Activated CD4-positive, alpha-beta T cell treated with anti-CD3 and anti-CD28 coated beads for 36 hours (primary cell): ENCODE data around the gene SKIC8. TPM values are rescaled to one million over a fixed set of nuclear protein-coding genes. Genes with fewer than 3 reads are reported as not detected.

Experiments
- ATAC-seq: fragments of 200-7000 bp; cut with Tn5 transposase; one replicate; pipeline ENCODE4 v1.10.0; 2021; ENCODE audit warnings: mild to moderate bottlenecking, moderate library complexity
- CTCF ChIA-PET: fragments of 350-600 bp; sonication (Branson Sonifier 250); formaldehyde crosslinking; loops from one replicate; lab custom pipeline; 2021; ENCODE audit warnings: antibody characterized with exemption; lab: Charles Lee
- POLR2A ChIA-PET: fragments of 350-600 bp; sonication (Branson Sonifier 250); formaldehyde crosslinking; loops from one replicate; lab custom pipeline; 2021; ENCODE audit warnings: antibody characterized with exemption, inconsistent platforms; lab: Charles Lee
- DNase-seq: peaks from one replicate; pipeline ENCODE4 v3.0.0-alpha.2; 2020
- H3K27ac Mint-ChIP-seq: one replicate; pipeline ENCODE4 v1.8.0; 2021; ENCODE audit warnings: mixed read lengths
- H3K27me3 Mint-ChIP-seq: one replicate; pipeline ENCODE4 v1.8.0; 2021; ENCODE audit warnings: mixed read lengths
- H3K36me3 Mint-ChIP-seq: one replicate; pipeline ENCODE4 v1.8.0; 2021; ENCODE audit warnings: low read depth, mixed read lengths
- H3K4me1 Mint-ChIP-seq: one replicate; pipeline ENCODE4 v1.8.0; 2021; ENCODE audit warnings: mixed read lengths
- H3K4me3 Mint-ChIP-seq: one replicate; pipeline ENCODE4 v1.8.0; 2021; ENCODE audit warnings: mild to moderate bottlenecking, moderate library complexity, mixed read lengths
- H3K9me3 Mint-ChIP-seq: one replicate; pipeline ENCODE4 v1.8.0; 2021; ENCODE audit warnings: low read depth, mixed read lengths
- intact Hi-C, 2 experiments: fragments of 100-400 bp; cut with DNase I in 1 of 2; cut with micrococcal nuclease in 1 of 2; formaldehyde crosslinking; loops; one replicate each; pipeline versions ENCODE4 v1.14.2 to v1.15.1; 2022 to 2024; cut with DNase I, micrococcal nuclease
- total RNA-seq, 2 experiments: library from RNA; stranded (reverse); gene quantifications; one replicate each; pipeline ENCODE4 v1.2.3, GENCODE V29; 2021

The SKIC8 gene
- total RNA-seq, 2 experiments from 2014 or later = 39.2 to 52.6 TPM

DNA sequence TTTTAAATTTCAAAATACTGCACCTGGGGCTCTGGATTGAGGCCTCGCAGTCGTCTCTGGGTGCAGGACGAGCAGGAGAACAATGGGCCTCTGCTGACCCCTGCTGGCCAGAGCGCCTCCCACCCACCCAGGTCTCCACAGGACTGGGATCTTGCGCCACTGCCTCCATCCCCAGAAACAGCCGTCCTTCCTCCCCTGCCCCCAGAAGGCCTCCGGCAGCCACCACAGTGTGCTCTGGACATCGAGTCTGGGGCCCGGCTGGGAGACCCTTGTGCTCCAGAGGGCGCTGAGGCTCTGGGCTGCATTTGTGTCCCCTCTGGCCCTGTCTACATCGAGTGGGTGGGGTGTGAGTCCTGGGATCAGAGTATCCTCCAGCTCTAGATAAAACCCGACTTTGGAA, 58.4 kb downstream of the SKIC8 start:
- peak; percentile 96 for ATAC-seq
- Mint-ChIP-seq H3K4me3 (no peak overlapping the region), H3K9me3 (no peaks in the 10 kb centered on the region), H3K27ac (no peak overlapping the region), H3K36me3 (no peaks in the 10 kb centered on the region), H3K4me1 (no peaks in the 10 kb centered on the region), H3K27me3 (no peaks in the 10 kb centered on the region)
- POLR2A ChIA-PET = interaction anchor here (0.9 kb wide), 1 partner anchor 15 kb away, joined by 5 read pairs; no protein-coding TSS in a partner anchor
- intact Hi-C loops = loop anchor here (1.0 to 5.0 kb wide), 9 partner anchors 46 to 331 kb away; partner anchors contain the start of gene CIB2 (in 1 of the 2)
- peak; percentile 93 for DNase-seq
- CTCF ChIA-PET = interaction anchor here (0.5 to 5.1 kb wide), 38 partner anchors 9 to 1227 kb away, joined by 3 to 123 read pairs (median 5); partner anchors contain the start of genes CIB2 and IDH3A

DNA sequence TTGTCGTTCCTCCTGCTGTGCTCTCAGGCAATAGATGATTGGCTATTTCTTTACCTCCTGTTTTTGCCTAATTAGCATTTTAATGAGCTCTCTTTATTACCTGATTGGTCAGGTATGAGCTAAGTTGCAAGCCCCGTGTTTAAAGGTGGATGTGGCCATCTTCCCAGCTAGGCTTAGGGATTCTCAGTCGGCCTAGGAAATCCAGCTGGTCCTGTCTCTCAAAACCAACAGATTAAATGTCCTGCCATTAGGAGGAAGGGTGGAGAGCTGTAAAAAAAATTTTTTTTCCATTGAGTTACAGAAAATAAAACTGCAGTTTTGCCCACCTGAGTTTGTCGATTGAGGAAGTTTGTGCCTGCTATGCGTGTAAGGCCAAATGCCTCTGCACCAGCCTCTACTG, 59.6 kb downstream of the SKIC8 start:
- H3K27ac Mint-ChIP-seq = no peak overlapping the region
- no peak overlapping the region for H3K4me3 Mint-ChIP-seq
- intact Hi-C loops = loop anchor here (2.0 to 5.0 kb wide), 3 partner anchors 113 to 329 kb away; no protein-coding TSS in a partner anchor
- H3K36me3 Mint-ChIP-seq = no peaks in the 10 kb centered on the region
- DNase-seq (no peak), ATAC-seq (no peak)
- H3K27me3 Mint-ChIP-seq = peaks cover 2% of the 10 kb centered on the region
- ChIA-PET POLR2A (no interaction called here), CTCF (interaction anchor here (0.5 to 5.1 kb wide), 36 partner anchors 13 to 1091 kb away, joined by 3 to 123 read pairs (median 4); partner anchors contain the start of genes CIB2 and IDH3A)
- no peaks in the 10 kb centered on the region for H3K4me1 Mint-ChIP-seq
- H3K9me3 Mint-ChIP-seq = no peaks in the 10 kb centered on the region

DNA sequence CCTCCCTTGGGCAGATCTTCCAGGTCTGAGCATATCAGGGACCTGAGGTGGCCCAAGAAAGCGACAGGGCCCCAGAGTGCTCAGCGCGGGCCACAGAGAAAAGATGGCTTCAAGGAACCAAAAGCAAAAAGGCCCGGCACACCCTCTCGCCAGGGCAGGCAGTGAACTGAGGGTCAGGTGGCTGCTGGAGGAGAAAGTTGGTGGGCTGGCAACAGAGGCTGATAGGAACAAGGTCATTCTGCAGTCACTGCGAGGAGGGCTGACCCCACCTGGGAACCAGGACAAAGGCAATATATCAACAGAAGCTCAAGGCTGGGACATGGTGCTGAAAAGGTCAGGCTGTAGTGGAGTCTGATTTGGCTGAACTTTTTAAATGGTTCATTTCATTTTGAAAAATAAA, 62.3 kb downstream of the SKIC8 start:
- Mint-ChIP-seq H3K9me3 (no peaks in the 10 kb centered on the region), H3K27me3 (peaks cover 9% of the 10 kb centered on the region), H3K4me3 (no peak overlapping the region), H3K4me1 (no peaks in the 10 kb centered on the region), H3K36me3 (no peaks in the 10 kb centered on the region), H3K27ac (no peak overlapping the region)
- ChIA-PET POLR2A (no interaction called here), CTCF (interaction anchor here (1.3 kb wide), 1 partner anchor 10 kb away, joined by 3 read pairs; no protein-coding TSS in a partner anchor)
- ATAC-seq (no peak), DNase-seq (no peak)
- intact Hi-C loops = no loop called here

DNA sequence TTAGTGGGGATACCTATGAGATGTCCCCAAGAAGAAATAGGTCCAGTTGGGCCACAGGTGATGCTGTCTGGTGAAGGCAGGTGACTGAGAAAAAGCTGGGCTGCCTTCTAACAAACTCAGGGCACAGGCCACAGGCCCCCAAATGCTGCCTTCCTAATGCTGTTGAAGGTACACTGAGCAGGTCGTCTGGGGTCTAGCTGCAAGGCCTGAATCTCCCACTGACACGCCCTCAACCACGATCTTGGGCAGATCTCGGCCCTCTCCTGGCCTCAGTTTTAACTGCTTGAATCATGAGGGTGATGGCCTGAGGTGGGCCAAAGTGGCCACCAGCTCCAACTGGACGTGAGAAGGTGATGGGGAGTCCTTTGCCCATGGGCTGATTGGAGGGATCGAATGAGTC, 62.9 kb downstream of the SKIC8 start:
- H3K9me3 Mint-ChIP-seq = no peaks in the 10 kb centered on the region
- no peaks in the 10 kb centered on the region for H3K4me1 Mint-ChIP-seq
- ATAC-seq = no peak
- no peaks in the 10 kb centered on the region for H3K36me3 Mint-ChIP-seq
- no peak overlapping the region for H3K27ac Mint-ChIP-seq
- H3K27me3 Mint-ChIP-seq = peaks cover 9% of the 10 kb centered on the region
- DNase-seq = no peak
- intact Hi-C loops = no loop called here
- CTCF ChIA-PET = interaction anchor here (1.3 kb wide), 1 partner anchor 9 kb away, joined by 3 read pairs; no protein-coding TSS in a partner anchor
- POLR2A ChIA-PET = no interaction called here
- H3K4me3 Mint-ChIP-seq = no peak overlapping the region

DNA sequence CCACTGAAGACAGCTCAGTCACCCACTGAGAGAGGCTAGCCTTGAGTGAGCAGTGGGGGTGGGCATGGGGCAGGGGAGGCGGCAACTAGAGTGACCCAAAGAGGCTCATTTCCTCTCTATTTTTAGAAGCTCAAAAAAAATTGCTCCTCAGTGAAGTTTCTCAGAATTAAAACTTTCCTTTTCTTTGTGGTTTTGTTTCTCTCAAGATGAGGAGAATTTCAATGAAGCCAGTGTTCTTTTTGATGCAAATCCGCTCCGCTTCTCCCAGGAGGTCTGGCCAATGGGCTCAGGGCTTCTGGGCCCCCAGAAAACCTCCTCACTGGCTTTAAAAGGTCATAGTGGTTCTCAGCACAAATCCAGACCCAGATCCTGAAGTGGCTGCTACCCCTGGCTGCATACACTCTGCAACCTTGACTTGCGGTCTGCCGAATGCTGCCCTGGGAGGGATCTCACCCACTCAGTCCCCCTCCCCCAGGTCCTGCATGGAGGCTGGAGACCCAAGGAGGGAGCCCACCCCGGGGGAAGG, 64.8 kb downstream of the SKIC8 start, which contains the start of gene ACSBG1:
TSS of gene ACSBG1 (minus strand) at position 51 of the 526 bp plus-strand sequence. CDS start 64 bp downstream, outside the sequence.
- Mint-ChIP-seq H3K9me3 (no peaks in the 10 kb centered on the region), H3K36me3 (no peaks in the 10 kb centered on the region), H3K27me3 (peaks cover 9% of the 10 kb centered on the region), H3K4me3 (no peak within 1 kb of the TSS), H3K27ac (no peak within 1 kb of the TSS), H3K4me1 (no peaks in the 10 kb centered on the region)
- DNase-seq (no peak), ATAC-seq (no peak)
- CTCF ChIA-PET = interaction anchor here (0.6 kb wide), 1 partner anchor 633 kb away, joined by 3 read pairs; no protein-coding TSS in a partner anchor
- intact Hi-C loops = no loop called here
- POLR2A ChIA-PET = no interaction called here

DNA sequence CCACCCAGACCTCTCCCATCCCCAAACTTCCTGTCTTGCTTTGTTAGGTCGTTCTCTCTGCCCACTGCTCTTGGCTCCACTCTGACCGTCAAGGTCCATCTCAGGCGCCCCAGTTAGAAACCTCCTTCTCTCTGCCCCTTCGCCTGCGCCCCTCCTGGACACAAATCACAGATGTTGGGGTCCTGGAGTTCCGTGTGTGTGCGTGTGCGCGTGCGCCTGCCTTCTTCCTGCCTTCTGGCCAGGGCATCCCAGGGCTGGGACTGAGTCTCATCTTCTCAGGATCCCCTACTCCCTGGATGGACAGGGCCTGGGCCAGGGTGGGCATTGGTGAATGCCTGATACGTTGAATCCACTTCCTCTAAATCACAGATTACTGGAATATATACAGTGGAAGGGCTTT, 65.9 kb downstream of the SKIC8 start:
- Mint-ChIP-seq H3K4me1 (no peaks in the 10 kb centered on the region), H3K9me3 (no peaks in the 10 kb centered on the region), H3K36me3 (no peaks in the 10 kb centered on the region), H3K27ac (no peak overlapping the region), H3K4me3 (no peak overlapping the region), H3K27me3 (peaks cover 9% of the 10 kb centered on the region)
- no peak for ATAC-seq
- POLR2A ChIA-PET = no interaction called here
- no peak for DNase-seq
- intact Hi-C loops = no loop called here
- CTCF ChIA-PET = no interaction called here

Other genes starting within 250 kb of the SKIC8 start
- 10 to 100 TPM; 49.3 to 52.0 TPM for gene TBC1D2B, start 221.9 kb downstream of the SKIC8 start, total RNA-seq
- not detected for gene SH2D7, start 207.0 kb downstream of the SKIC8 start, total RNA-seq
- gene CIB2, start 168.2 kb downstream of the SKIC8 start, total RNA-seq = 1 to 10 TPM in 1 of 2 experiments, under 1 TPM in 1; 0.91 to 1.2 TPM
- gene IDH3A, start 150.2 kb downstream of the SKIC8 start, total RNA-seq = 100 to 1,000 TPM; 129 to 135 TPM
- under 1 TPM in 1 of 2 experiments, not detected in 1; 0.02 TPM for gene ACSBG1, start 65.0 kb downstream of the SKIC8 start, total RNA-seq
- 10 to 100 TPM; 38.6 to 41.5 TPM for gene DNAJA4, start 35.0 kb downstream of the SKIC8 start, total RNA-seq
- under 1 TPM; 0.90 to 0.96 TPM for gene CRABP1, start 40.7 kb upstream of the SKIC8 start, total RNA-seq
- 10 to 100 TPM; 50.8 to 66.5 TPM for gene IREB2, start 138.6 kb upstream of the SKIC8 start, total RNA-seq
- gene HYKK, start 208.0 kb upstream of the SKIC8 start, total RNA-seq = 1 to 10 TPM; 2.5 to 4.2 TPM
- gene PSMA4, start 240.8 kb upstream of the SKIC8 start, total RNA-seq = 100 to 1,000 TPM; 273 to 312 TPM